NCI-H1105 treated with DMSO at 0.1 percent for 48 hours (cell line): Measurements from ENCODE around the gene ZBTB12.
A peak's percentile ranks its signal among the peaks of the same experiment; 100 is the strongest.

Experiments used
- DNase-seq: peaks from one replicate; lab custom pipeline; 2025; lab: John Stamatoyannopoulos, UW

The ZBTB12 gene

GRCh38 chr6:31896856-31897611 lies 4.9 kb downstream of the ZBTB12 start:
- peak; percentile 5 for DNase-seq

GRCh38 chr6:31896493-31896855 lies 5.4 kb downstream of the ZBTB12 start:
- DNase-seq: no peak

GRCh38 chr6:31892821-31893220 lies 9.1 kb downstream of the ZBTB12 start:
- no peak for DNase-seq

GRCh38 chr6:31889331-31889972 lies 12.4 kb downstream of the ZBTB12 start:
- no peak for DNase-seq

- DNase-seq: no peak
Measured at GRCh38 chr6:31888276-31889258, 13.3 kb downstream of the ZBTB12 start.

- DNase-seq: no peak
Measured at GRCh38 chr6:31887173-31888007, 14.5 kb downstream of the ZBTB12 start.

GRCh38 chr6:31886541-31886991 lies 15.3 kb downstream of the ZBTB12 start:
- no peak for DNase-seq

GRCh38 chr6:31884528-31885035 lies 17.3 kb downstream of the ZBTB12 start:
- DNase-seq: no peak

GRCh38 chr6:31883676-31884075 lies 18.2 kb downstream of the ZBTB12 start:
- no peak for DNase-seq

- DNase-seq: no peak
Measured at GRCh38 chr6:31882344-31882743, 19.5 kb downstream of the ZBTB12 start.

- no peak for DNase-seq
Measured at GRCh38 chr6:31881136-31881859, 20.6 kb downstream of the ZBTB12 start.

- no peak for DNase-seq
Measured at GRCh38 chr6:31880616-31881015, 21.3 kb downstream of the ZBTB12 start.

GRCh38 chr6:31879901-31880300 lies 22.0 kb downstream of the ZBTB12 start:
- DNase-seq: no peak

- DNase-seq: no peak
Measured at GRCh38 chr6:31879143-31879542, 22.7 kb downstream of the ZBTB12 start.

GRCh38 chr6:31878726-31879125 lies 23.2 kb downstream of the ZBTB12 start, which contains the start of gene SLC44A4:
Gene SLC44A4, minus strand, starts transcription at chr6:31878997. Its CDS starts 17 bp downstream, at chr6:31878980.
- no peak for DNase-seq

- no peak for DNase-seq
Measured at GRCh38 chr6:31878222-31878621, 23.7 kb downstream of the ZBTB12 start.

- no peak for DNase-seq
Measured at GRCh38 chr6:31877651-31878161, 24.2 kb downstream of the ZBTB12 start.

GRCh38 chr6:31877125-31877650 lies 24.7 kb downstream of the ZBTB12 start:
- no peak for DNase-seq

GRCh38 chr6:31876357-31876756 lies 25.5 kb downstream of the ZBTB12 start:
- DNase-seq: no peak

GRCh38 chr6:31875877-31876276 lies 26.0 kb downstream of the ZBTB12 start:
- no peak for DNase-seq
